CD4-positive, alpha-beta T cell treated with Interleukin-4 for 4 hours (primary cell): ENCODE data around the gene ELMOD2.

Experiments
- DNase-seq: peaks from one replicate; pipeline ENCODE4 v3.0.0-alpha.2; 2020

ELMOD2 gene

GRCh38 chr4:140584439-140584838, 60.5 kb downstream of the ELMOD2 start:
- no peak for DNase-seq

GRCh38 chr4:140595065-140595464, 71.1 kb downstream of the ELMOD2 start:
- DNase-seq, result no peak

- DNase-seq, result no peak
Measured at GRCh38 chr4:140600408-140600807, 76.4 kb downstream of the ELMOD2 start.

- DNase-seq, result no peak
Measured at GRCh38 chr4:140602714-140603113, 78.7 kb downstream of the ELMOD2 start.

GRCh38 chr4:140603286-140603685, 79.3 kb downstream of the ELMOD2 start:
- DNase-seq, result no peak
